GM18868 (cell line): ENCODE data around the gene MYPOP.

Experiments used
- ATAC-seq: cut with Tn5 transposase; IDR thresholded peaks from one replicate; pipeline ENCODE4 v1.9.1; 2021; ENCODE audit warnings: mild to moderate bottlenecking, moderate library complexity; ENCODE audit not compliant: unreplicated experiment

Gene MYPOP

GRCh38 chr19:45865269-45865948 is 37.0 kb downstream of the MYPOP start:
- ATAC-seq, result no peak

DNA sequence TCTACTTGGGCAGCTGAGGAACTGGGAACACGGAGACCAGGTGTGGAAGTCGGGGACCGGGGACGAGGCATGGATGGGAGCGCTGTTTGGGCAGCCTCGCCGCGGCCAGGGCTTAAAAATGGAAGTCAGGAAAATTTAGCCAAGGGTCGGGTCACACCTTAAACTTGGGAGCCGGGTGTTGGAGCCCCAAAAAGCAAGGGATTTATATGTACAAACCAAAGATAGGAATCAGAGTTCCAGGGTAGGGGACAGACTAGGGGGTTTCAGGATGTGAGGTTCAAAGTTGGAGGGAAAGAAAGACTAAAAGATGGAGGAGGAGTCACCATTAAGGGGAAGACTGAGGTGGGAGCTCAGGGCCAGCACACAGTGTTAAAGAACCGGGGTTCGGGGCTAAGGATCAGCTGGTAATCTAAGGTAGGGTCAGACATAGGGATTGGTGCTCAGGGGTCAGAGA is 37.8 kb downstream of the MYPOP start:
- no peak for ATAC-seq

DNA sequence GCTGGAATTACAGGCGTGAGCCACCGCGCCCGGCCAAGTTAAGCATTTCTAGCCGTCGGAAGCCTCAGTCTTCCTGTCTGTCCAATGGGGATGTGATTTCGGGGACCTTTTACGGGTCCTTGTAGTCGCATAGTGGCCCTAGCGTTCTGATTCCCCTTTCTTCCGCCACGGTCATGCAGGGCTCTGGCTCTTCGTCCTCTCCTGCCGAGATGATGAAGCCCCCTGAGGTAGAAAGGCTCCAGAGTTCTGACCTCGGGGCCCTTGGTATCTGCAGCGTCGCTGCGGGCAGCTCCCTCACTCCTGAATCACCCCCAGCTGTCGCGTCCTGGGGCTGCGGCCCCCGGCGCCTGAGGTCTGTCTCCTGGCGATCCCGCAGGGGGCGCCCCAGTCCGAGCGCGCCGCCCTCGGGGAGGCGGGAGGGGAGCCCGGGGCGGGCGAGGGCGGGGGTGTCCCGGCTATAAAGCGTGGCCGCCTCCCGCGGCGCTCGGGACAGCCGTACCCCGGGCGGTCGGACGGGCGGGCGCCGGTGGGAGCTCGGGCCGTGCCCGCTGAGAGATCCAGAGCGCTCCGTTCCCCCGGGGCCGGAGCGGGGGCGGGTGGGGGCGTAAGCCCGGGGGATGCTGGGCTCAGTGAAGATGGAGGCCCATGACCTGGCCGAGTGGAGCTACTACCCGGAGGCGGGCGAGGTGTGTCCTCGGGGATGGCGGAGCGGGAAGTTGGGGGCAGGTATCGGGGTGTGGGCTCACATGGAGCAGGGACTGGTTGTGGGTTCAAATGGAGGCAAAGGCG is 38.4 kb downstream of the MYPOP start, which contains the start of gene FOXA3:
TSS of gene FOXA3 (plus strand) at position 487 of the 789 bp plus-strand sequence. CDS start at position 618, 131 bp downstream.
- no peak for ATAC-seq

DNA sequence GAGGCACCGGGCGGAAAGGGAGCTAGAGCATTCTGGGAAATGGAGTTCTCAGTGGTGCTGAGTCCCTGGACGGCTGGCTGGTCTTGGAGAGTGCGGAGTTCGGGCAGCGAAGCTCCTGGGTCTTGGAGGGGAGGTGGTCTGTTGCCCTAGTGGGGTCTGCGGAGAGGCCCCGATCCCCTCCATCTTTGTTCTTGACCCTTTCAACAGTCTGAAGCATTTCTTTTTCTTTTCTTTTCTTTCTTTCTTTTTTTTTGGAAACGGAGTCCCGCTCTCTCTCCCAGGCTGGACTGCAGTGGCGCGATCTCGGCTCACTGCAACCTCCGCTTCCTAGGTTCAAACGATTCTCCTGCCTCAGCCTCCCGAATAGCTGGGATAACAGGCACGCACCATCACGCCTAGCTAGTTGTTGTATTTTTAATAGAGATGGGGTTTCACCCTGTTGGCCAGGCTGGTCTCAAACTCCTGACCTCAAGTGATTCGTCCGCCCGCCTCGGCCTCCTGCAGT is 39.0 kb downstream of the MYPOP start:
- no peak for ATAC-seq

DNA sequence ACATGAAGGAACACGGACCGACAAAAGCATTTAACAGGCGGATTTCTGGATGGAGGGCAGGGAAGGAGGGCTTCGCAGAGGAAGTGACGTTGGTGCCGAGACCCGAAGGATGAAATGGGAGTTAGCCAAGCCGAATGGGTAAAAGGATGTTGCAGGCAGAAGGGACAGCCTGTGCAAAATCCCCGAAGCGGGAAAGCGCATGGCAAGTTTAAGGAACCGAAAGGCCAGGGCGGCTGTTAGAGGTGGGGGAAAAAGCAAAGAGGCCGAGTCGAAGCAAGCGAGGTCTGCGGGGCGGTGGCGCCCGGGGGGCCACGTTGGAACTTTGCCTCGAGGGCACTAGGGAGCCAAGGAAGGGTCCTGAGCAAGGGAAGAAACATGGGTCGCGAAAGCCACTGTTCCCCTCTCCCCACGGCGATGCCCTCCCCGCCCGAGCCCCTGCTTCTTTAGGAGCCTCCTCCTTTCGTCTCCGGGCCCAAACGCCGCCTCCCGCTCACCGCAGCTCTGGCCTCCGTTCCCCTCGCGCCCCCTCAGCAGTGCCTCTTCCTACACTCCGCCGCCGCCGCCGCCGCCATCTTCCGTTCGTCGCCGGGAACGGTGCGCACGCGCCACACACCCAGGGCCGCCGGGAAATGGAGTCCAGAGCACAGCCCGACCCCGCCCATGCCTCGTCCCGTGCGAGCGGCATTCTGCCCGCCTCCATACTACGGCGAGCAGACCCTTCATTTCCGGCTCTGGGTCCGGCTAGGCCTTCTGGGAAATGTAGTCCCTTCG is 39.7 kb downstream of the MYPOP start, which contains the start of gene SYMPK:
TSS of gene SYMPK (minus strand) at position 584 of the 771 bp plus-strand sequence. CDS start 8,652 bp downstream, outside the sequence.
- peak; percentile 88 for ATAC-seq

DNA sequence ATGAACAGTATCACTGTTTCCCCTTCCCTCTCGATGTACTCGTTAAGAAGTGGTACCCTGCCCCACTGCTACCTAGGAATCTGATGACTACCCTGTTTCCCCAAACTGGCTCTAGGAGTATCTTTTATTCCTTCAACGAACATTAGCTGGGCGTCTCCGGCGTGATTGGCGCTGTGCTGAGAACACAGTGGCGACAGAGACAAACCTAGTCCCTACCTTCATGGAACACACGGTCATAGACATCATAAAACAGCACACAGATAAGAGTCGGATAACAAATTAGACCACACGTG is 40.2 kb downstream of the MYPOP start:
- ATAC-seq, result no peak

DNA sequence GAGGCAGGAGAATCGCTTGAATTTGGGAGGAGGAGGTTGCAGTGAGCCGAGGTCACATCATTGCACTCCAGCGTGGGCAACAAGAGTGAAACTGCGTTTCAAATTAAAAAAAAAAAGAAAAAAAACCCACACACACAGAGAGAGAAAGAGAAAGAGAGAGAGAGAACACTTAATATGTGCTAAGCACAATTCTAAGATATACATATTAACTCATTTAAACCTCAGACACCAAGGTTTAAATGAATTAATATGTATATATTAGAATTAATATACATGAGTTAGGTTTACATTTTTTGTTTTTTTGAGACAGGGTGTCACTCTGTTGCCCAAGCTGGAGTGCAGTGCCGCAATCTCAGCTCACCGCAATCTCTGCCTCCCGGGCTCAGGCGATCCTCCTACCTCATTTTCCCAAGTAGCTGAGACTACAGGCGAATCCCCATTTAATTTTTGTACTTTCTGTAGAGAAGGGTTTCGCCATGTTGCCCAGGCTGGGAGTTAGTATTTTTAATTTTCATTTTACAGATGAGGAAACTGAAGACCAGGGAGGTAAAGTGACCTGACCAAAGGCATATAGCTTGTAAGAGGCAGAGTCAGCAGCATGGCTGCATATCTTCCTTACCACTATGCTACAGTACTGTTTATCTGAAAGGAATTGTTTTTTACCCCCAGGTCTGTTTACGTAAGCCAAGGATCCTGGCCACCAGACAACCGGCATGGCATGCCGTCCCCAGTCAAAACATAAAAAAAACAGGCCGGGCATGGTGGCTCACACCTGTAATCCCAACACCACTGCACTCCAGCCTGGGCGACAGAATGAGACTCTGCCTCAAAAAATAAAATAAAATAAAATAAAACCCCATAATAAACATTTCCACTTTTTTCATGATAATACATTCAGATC is 41.8 kb downstream of the MYPOP start:
- no peak for ATAC-seq

DNA sequence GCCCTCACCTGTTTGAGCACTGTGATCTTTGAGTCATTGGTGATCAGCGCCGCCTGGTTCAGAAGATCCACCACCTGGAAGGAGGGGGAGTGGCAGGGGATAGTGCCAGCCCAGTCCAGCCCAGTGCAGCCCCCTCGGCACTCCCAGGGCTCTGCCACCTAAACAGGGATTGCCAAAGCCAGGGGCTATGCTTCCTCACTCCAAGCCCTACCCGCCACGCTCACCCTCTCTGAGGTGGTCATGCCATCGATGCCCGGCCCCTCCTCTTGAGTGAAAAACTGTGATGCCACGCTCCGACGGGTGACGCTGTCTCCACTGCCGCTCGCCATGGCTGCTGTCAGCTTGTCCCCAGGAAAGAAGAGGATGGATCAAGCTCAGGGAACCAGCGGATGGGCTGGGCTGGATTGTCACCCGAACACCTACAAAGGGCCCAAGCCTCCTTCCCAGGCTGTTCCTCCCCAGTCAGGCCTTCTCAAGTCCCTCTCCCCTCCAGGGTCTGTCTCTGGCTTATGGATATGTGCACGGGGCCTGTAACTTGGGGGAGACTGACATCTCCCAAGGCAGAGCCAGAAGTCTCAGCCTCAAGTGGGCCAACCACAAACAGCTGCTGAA is 48.1 kb downstream of the MYPOP start:
- ATAC-seq, result no peak

DNA sequence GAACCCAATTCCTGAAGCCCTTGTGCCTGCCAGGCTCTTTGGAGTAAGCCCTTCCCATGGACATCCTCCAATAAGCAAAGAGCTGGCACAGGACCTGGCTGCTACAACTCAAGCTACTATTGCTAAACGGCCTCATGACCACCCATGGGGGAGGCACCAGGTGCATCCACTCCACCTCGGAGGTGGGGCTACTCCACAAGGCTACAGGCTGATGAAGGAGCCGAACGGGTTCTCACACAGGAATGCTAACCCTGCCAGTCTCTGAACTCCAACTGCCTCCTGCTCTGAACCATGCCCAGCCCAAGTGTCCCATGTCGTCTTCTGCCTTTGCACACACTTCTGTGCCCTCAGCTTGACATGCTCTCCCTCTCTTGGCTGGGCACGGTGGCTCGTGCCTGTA is 49.4 kb downstream of the MYPOP start:
- ATAC-seq, result no peak

DNA sequence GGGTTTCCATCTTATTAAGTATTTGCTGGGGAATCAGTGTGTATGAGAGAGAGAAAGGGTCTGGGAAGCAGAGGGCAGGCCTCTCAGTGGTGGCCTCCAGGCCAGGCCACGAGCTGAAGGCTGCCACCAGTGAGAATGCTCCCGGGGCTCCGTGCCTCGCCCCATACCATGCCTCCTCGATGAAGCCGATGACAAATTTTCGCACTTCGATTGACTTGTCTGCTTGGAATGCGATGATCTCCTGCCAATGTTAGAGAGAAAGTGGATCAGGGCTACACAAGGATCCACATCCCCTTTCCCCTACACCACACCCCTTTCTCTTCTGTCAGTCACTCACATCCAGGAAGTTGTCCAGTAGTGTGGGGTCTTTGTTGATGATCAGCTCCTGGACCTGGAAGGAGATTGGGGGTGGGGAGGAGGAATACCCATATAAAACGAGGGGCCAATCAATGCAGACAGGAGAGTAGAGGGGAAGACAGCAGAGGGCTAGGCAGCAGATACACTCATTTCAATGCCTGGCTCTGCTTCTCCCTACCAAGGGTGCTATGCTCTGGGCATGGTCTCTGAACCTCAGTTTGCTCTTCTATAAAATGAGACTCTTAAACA is 50.2 kb downstream of the MYPOP start:
- ATAC-seq, result no peak

DNA sequence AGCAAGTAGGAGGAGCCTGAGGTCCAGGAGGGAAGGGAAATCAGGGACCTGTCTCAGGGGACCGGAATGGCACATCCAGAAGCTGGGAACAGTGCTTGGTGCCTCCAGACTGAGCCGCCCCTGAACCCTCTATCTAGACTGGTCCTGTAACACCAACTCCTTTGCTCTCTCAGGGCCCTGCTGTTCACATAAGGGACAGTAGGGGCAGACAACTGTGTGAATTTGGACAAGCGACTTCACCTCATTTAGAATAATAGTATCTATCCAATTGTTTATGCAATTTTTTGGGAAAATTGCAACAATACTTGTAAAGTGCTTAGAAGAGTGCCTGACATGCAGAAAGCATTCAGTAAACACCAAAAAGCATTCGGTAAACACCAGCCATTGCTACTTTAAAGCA is 53.5 kb downstream of the MYPOP start:
- ATAC-seq, result no peak

DNA sequence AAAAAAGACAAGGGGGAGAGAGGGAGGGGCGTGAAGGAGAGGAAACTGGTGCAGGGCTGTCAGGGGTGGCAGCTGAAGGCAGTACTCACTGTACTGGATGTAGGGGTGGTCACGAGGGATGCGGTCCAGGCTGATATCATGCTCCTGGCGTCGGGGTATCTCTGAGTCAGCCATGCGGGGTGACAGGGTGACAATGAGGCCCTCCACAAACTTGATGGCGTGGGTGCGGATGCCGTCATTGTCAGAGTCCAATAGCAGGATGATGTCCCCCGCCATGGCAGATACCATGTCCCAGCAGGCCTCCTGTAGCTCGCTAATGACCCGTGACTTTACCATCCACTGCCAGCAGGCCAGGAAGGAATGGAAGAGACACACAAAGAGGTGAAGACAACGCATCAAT is 54.8 kb downstream of the MYPOP start:
- no peak for ATAC-seq

- no peak for ATAC-seq
Observed at GRCh38 chr19:45842198-45842597, 60.2 kb downstream of the MYPOP start.
